GM18507 (cell line): ENCODE results near the gene FBP2.
"Not testable (repeated sequence)": the region's sequence is repeated elsewhere in the genome, so short reads cannot be mapped to it uniquely, and the experiment has no call there.

ENCODE experiments used
- DNase-seq: peaks from one replicate; pipeline ENCODE4 v3.0.0; 2011; ENCODE audit warnings: low read depth; ENCODE audit not compliant: insufficient read length; ENCODE audit errors: extremely low spot score
- FAIRE-seq: peaks from 2 replicates; lab custom pipeline; 2011; peaks lifted over from hg19 to GRCh38; lab: Jason Lieb, UNC

FBP2 gene

GRCh38 chr9:94568972-94569712, 24.5 kb downstream of the FBP2 start:
- FAIRE-seq (no peak), DNase-seq (no peak)

DNA sequence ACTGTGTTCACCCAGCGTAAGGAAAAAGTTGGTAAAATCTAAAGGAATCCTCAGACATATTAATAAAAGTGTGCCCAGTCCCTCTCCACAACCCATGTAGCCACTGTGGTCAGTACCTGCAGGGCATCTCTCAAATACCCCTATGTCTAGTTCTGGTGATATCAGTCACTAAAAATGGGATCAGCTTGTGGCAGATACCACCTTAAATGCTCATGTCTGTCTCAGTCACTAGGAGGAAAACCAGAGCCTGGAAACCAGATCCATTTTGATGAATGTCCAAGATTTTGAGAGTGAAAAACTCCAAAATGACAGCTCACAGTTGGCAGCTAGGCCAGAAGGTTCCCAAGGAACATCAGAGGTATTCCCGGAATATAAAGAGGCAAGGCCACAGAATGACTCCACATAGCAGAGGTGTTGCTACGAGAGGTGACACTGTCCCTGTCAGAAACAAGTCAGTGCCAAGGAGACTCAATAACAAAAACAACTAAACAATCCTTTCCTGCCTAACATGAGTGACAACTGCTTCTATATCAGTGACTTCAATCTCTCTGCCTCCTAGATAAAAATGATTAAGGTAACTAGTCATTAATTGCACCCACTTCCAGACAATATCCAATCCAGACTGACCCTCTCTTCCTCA, 25.3 kb downstream of the FBP2 start:
- DNase-seq (no peak), FAIRE-seq (no peak)

- DNase-seq (no peak), FAIRE-seq (no peak)
Observed at GRCh38 chr9:94567271-94567670, 26.4 kb downstream of the FBP2 start.

- no peak for FAIRE-seq
- DNase-seq = no peak
Observed at GRCh38 chr9:94566550-94566949, 27.1 kb downstream of the FBP2 start.

GRCh38 chr9:94564279-94564678, 29.3 kb downstream of the FBP2 start:
- not testable (repeated sequence) for DNase-seq, FAIRE-seq

- FAIRE-seq (no peak), DNase-seq (no peak)
Observed at GRCh38 chr9:94563548-94563947, 30.1 kb downstream of the FBP2 start.

DNA sequence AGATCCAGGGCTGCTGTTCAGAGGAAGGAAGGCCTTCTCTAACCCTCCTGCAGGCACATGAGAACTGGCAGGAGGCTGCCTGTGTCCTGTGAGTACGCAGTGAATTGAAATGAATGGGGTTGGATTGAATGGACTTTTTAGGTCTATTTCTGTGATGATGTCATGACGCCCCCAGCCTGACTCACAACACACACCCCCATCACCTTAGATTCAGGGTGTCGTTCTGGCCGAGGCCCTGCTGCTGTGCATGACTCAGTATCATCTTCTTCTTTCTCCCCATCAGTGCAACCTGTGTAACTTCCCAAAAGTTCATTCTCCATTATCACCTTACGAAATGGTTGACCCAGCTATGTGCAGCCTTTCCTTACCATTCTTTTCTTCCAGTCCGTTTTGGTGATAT, 33.4 kb downstream of the FBP2 start:
- FAIRE-seq (no peak), DNase-seq (no peak)

GRCh38 chr9:94557376-94557775, 36.2 kb downstream of the FBP2 start:
- FAIRE-seq = no peak

DNA sequence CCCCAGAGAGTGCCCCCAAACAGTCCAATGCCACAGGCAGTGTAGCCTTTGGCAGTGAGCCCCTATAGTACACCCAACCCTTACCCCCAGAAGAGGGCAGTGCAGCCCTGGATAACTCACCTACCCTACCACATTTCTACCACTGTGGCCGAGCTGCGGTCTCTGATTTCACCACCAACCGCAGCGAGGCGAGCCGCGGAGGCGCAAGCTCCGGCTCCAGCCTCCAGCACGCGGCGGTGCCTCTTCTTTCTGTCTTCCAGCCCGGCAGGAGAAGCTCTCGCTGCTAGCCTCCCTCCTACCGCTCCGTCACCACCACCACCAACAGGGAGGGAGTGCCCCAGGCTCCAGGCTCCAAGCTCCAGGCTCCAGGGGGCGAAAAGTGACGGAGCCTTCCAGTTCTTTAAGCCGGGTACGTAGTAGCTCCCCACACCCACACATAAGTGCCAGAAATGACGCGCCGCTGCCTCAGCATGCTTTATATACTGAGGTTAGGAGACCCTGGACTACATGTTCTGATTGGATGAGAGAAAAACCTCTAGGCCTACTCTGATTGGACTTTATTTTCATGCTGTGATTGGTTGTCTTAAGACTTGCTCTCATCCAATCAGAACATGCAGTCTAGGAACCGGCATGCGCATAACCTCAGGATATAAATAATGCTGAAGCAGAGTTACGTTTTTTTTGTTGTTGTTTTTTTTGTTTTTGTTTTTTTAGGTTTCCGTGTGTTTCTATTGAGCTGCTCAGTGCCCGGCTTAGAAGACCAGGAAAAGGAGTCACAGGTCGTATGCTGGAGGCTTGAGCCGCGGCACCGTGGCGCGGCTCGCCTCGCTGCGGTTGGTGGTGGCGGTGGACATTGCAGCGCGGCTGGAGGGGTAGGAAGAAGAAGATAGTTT, 38.9 kb downstream of the FBP2 start, which contains the start of gene PCAT7:
Gene PCAT7 (plus strand): TSS at position 645 of the 893 bp plus-strand sequence.
- FAIRE-seq = no peak

More at GRCh38 chr9:94557376-94557775, 36.2 kb downstream of the FBP2 start:
- no peak for DNase-seq

DNA sequence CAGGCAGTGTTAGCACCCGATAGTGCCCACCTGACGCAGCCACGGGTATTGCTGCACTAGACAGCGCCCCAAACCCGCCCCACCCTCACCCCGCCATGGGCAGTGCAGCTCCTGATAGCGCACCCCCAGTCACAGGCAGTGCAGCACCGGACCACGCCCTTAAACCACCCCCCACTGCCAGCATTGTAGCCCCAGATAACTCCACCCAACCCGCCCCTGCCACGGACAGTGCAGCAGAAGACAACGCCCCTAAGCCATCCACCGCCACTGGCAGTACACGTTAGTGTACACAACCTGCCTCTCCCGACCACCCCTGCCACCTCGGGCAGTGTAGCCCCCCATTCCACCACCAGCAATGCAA, 39.6 kb downstream of the FBP2 start:
- DNase-seq = no peak
- FAIRE-seq = no peak

More for the DNA sequence above, 38.9 kb downstream of the FBP2 start, which contains the start of gene PCAT7:
- DNase-seq = no peak

GRCh38 chr9:94553029-94553938, 40.3 kb downstream of the FBP2 start:
- no peak for DNase-seq

GRCh38 chr9:94545940-94546339, 47.7 kb downstream of the FBP2 start:
- DNase-seq (no peak), FAIRE-seq (no peak)

More at GRCh38 chr9:94553029-94553938, 40.3 kb downstream of the FBP2 start:
- FAIRE-seq = no peak

DNA sequence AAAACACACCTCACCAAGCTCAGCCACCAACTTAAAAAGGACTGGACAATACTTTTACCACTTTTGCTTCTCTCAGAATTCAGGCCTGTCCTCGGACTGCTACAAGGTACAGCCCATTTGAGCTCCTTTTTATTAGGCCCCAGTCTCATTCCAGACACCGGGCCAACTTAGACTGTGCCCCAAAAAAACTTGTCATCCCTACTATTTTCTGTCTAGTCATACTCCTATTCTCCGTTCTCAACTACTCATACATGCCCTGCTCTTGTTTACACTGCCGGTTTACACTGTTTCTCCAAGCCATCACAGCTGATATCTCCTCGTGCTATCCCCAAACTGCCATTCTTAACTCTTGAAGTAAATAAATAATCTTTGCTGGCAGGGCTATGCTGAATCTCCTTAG, 49.3 kb downstream of the FBP2 start:
- not testable (repeated sequence) for FAIRE-seq, DNase-seq

- no peak for FAIRE-seq
- DNase-seq = no peak
Observed at GRCh38 chr9:94538908-94539307, 54.7 kb downstream of the FBP2 start.

DNA sequence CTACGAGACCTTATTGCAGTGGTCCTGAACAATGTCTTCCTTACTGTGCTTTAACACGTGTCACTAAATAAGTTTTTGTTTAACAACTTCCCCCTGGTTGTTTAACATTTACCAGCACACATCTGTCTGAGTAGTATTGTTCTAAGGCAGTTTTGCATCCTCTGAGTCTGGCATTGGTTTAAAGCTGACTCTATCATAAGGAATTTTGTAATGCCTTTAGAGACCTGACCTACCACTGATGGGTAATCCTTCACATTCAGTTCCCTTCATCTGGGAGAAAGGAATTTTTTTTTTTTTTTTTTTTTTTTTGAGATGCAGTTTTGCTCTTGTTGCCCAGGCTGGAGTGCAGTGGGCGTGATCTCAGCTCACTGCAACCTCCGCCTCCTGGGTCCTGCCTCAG, 58.7 kb downstream of the FBP2 start:
- FAIRE-seq (no peak), DNase-seq (no peak)

- no peak for FAIRE-seq
- no peak for DNase-seq
Observed at GRCh38 chr9:94533601-94534000, 60.0 kb downstream of the FBP2 start.

GRCh38 chr9:94533155-94533554, 60.5 kb downstream of the FBP2 start:
- FAIRE-seq = no peak
- DNase-seq = no peak

DNA sequence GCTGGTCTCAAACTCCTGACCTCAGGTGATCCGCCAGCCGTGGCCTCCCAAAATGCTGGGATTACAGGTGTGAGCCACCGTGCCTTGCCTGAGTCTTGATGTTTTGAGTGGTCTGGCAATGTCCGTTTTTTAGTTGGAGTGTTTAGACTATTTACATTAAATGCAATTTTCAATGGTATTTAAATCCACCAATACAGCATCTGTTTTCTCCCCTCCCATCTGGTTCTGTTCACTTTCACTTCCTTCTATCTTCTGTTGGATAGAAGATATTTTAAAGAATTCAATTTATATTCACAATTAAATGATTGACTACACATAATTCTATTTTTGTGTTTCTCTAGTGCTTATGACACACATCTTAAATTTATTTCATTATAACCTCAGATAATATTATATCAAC, 64.7 kb downstream of the FBP2 start:
- FAIRE-seq = no peak

GRCh38 chr9:94526951-94527350, 66.7 kb downstream of the FBP2 start:
- FAIRE-seq = no peak
- DNase-seq = no peak

More for the DNA sequence above, 64.7 kb downstream of the FBP2 start:
- no peak for DNase-seq
